ENCODE measurements around the gene TMEM170B.

DNA sequence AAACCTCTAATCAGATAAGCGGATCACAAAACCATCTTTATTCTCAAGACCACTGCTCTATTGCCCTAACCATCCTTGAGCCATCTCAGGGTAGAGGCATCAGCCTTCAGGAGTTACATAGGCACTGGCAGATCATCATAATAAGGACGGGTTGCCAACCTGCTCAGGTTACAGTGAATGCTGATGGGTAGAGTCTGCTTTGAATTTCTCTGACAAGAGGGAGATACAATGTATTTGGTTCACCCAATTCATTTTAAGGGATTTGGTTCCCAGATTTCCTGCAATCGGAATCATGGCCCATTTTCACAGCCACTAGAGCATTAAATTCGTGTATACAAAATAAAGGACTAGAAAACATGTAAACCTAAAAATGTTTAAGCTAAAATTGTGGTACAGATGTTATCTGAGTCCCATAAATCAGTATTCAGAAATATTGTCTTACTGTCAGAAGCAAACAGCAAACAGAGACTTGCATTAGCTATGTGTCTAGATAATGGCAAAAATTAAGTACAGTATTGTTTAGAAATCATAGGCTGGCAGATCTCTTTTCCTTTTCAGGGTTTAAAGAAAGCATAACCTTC, 41.9 kb upstream of the TMEM170B start:
- TF ChIP-seq, protein P1, sequence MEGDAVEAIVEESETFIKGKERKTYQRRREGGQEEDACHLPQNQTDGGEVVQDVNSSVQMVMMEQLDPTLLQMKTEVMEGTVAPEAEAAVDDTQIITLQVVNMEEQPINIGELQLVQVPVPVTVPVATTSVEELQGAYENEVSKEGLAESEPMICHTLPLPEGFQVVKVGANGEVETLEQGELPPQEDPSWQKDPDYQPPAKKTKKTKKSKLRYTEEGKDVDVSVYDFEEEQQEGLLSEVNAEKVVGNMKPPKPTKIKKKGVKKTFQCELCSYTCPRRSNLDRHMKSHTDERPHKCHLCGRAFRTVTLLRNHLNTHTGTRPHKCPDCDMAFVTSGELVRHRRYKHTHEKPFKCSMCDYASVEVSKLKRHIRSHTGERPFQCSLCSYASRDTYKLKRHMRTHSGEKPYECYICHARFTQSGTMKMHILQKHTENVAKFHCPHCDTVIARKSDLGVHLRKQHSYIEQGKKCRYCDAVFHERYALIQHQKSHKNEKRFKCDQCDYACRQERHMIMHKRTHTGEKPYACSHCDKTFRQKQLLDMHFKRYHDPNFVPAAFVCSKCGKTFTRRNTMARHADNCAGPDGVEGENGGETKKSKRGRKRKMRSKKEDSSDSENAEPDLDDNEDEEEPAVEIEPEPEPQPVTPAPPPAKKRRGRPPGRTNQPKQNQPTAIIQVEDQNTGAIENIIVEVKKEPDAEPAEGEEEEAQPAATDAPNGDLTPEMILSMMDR (optimal IDR thresholded peaks at IDR 0.05 in 1 of 3, IDR thresholded peaks at IDR 0.05 in 1 of 3, conservative IDR thresholded peaks at IDR 0.05 in 1 of 3; ENCODE audit: extremely low read depth in 1 of 3, insufficient read depth in 2 of 3, low read length in 3 of 3), result no peak
- TF ChIP-seq EZH2 (IDR thresholded peaks at IDR 0.05; ENCODE audit: low read length), result no peak
